WTC11 (cell line): ENCODE data around the gene WIZ.

Experiments used
- ATF1 ChIP-seq: sonication (generic); formaldehyde crosslinking; IDR thresholded peaks from 2 replicates; pipeline ENCODE4 v1.8.1; 2023; ENCODE audit warnings: mild to moderate bottlenecking, moderate library complexity, missing genetic modification reagents
- JUN ChIP-seq: sonication (generic); formaldehyde crosslinking; IDR thresholded peaks from 2 replicates; pipeline ENCODE4 v1.8.0; 2023; ENCODE audit warnings: mild to moderate bottlenecking, missing genetic modification reagents
- KAT7 ChIP-seq: sonication (generic); formaldehyde crosslinking; IDR thresholded peaks from 2 replicates; pipeline ENCODE4 v1.8.1; 2023; ENCODE audit warnings: missing genetic modification reagents, mild to moderate bottlenecking, borderline replicate concordance
- TCF7 ChIP-seq: sonication (generic); formaldehyde crosslinking; IDR thresholded peaks from 2 replicates; pipeline ENCODE4 v1.8.0; 2022; ENCODE audit warnings: mild to moderate bottlenecking, low read depth, missing genetic modification reagents, moderate library complexity
- TEAD4 ChIP-seq: sonication (generic); formaldehyde crosslinking; IDR thresholded peaks from 2 replicates; pipeline ENCODE4 v1.8.0; 2022; ENCODE audit warnings: mild to moderate bottlenecking, missing genetic modification reagents
- ZNF138 ChIP-seq: sonication (generic); formaldehyde crosslinking; conservative IDR thresholded peaks from 2 replicates; pipeline ENCODE4 v1.8.1; 2022; ENCODE audit warnings: mild to moderate bottlenecking, moderate library complexity, missing genetic modification reagents
- TF ChIP-seq, protein P1 (sequence below): sonication (generic); formaldehyde crosslinking; IDR thresholded peaks from 2 replicates; pipeline ENCODE4 v1.8.1; 2023; ENCODE audit warnings: mild to moderate bottlenecking, missing genetic modification reagents
- TF ChIP-seq, protein P2 (sequence below): fragments of 200-600 bp; IDR thresholded peaks from 2 replicates; pipeline ENCODE4 v1.8.0; 2022; ENCODE audit warnings: antibody characterized with exemption
- TF ChIP-seq, protein P3 (sequence below): sonication (generic); formaldehyde crosslinking; IDR thresholded peaks from 2 replicates; pipeline ENCODE4 v1.8.1; 2023; ENCODE audit warnings: mild to moderate bottlenecking, missing genetic modification reagents, moderate library complexity
- TF ChIP-seq, protein P4 (sequence below): sonication (generic); formaldehyde crosslinking; IDR thresholded peaks from 2 replicates; pipeline ENCODE4 v1.8.1; 2022; ENCODE audit warnings: mild to moderate bottlenecking, moderate library complexity, missing genetic modification reagents
- TF ChIP-seq, protein P5 (sequence below): sonication (generic); formaldehyde crosslinking; IDR thresholded peaks from 2 replicates; pipeline ENCODE4 v1.8.0; 2022; ENCODE audit warnings: mild to moderate bottlenecking, missing genetic modification reagents
- TF ChIP-seq, protein P6 (sequence below): sonication (generic); formaldehyde crosslinking; IDR thresholded peaks from 2 replicates; pipeline ENCODE4 v1.8.1; 2023; ENCODE audit warnings: mild to moderate bottlenecking, moderate library complexity, missing genetic modification reagents

DNA sequence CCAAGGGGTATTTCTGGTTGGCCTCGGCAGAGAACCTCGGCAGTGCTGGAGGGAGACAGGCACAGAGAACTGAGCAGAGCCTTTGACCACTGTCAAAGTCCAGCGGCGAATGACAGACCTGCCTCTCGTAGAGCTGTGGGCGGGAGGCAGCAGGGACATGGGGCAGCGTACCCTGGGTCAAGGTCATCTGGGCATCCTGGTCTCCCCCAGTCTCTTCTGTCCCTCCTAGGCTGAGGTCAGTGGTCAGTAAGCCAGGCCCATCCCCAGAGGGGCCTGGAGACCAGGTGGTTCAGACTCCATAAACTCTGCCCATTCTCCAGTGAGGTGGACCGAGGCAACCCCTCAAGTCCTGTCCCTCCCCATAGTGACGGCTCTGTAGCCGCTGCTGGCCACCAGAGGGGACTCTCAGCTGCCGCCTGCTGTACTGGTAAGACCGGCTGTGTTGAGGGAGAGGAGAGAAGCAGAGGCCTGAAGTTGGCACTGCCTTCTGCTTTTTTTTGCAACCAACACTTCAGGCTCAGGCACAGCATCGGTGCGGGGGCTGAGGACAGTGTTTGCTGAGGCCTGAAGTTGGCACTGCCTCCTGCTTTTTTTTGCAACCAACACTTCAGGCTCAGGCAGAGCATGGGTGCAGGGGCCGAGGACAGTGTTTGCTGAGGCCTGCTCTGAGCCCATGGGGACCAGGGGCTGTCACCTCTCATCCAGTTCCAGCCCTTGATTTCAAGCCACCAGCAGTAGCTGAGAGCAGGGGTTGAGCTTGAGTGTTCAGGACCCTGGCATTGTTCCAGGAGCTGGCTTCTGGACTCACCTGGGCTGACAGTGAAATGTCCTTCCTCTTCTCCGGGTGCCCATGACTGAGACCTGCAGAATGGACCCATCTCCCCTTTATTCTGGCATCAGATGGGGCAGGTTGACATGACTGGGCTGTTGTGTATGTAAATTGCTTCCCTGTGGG is 29.9 kb upstream of the WIZ start, which contains the start of gene PGLYRP2:
- TF ChIP-seq, protein P1, sequence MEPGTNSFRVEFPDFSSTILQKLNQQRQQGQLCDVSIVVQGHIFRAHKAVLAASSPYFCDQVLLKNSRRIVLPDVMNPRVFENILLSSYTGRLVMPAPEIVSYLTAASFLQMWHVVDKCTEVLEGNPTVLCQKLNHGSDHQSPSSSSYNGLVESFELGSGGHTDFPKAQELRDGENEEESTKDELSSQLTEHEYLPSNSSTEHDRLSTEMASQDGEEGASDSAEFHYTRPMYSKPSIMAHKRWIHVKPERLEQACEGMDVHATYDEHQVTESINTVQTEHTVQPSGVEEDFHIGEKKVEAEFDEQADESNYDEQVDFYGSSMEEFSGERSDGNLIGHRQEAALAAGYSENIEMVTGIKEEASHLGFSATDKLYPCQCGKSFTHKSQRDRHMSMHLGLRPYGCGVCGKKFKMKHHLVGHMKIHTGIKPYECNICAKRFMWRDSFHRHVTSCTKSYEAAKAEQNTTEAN (CRISPR knock-in tag) = no peak
- TF ChIP-seq ATF1 (CRISPR knock-in tag) (no peak), TEAD4 (CRISPR knock-in tag) (no peak), TCF7 (CRISPR knock-in tag) (no peak), JUN (CRISPR knock-in tag) (no peak), KAT7 (CRISPR knock-in tag) (no peak), ZNF138 (no peak)
- TF ChIP-seq, protein P2, sequence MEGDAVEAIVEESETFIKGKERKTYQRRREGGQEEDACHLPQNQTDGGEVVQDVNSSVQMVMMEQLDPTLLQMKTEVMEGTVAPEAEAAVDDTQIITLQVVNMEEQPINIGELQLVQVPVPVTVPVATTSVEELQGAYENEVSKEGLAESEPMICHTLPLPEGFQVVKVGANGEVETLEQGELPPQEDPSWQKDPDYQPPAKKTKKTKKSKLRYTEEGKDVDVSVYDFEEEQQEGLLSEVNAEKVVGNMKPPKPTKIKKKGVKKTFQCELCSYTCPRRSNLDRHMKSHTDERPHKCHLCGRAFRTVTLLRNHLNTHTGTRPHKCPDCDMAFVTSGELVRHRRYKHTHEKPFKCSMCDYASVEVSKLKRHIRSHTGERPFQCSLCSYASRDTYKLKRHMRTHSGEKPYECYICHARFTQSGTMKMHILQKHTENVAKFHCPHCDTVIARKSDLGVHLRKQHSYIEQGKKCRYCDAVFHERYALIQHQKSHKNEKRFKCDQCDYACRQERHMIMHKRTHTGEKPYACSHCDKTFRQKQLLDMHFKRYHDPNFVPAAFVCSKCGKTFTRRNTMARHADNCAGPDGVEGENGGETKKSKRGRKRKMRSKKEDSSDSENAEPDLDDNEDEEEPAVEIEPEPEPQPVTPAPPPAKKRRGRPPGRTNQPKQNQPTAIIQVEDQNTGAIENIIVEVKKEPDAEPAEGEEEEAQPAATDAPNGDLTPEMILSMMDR = no peak
- TF ChIP-seq, protein P3, sequence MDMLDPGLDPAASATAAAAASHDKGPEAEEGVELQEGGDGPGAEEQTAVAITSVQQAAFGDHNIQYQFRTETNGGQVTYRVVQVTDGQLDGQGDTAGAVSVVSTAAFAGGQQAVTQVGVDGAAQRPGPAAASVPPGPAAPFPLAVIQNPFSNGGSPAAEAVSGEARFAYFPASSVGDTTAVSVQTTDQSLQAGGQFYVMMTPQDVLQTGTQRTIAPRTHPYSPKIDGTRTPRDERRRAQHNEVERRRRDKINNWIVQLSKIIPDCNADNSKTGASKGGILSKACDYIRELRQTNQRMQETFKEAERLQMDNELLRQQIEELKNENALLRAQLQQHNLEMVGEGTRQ (CRISPR knock-in tag) = no peak
- TF ChIP-seq, protein P4, sequence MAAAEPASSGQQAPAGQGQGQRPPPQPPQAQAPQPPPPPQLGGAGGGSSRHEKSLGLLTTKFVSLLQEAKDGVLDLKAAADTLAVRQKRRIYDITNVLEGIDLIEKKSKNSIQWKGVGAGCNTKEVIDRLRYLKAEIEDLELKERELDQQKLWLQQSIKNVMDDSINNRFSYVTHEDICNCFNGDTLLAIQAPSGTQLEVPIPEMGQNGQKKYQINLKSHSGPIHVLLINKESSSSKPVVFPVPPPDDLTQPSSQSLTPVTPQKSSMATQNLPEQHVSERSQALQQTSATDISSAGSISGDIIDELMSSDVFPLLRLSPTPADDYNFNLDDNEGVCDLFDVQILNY (CRISPR knock-in tag) = no peak
- TF ChIP-seq, protein P5, sequence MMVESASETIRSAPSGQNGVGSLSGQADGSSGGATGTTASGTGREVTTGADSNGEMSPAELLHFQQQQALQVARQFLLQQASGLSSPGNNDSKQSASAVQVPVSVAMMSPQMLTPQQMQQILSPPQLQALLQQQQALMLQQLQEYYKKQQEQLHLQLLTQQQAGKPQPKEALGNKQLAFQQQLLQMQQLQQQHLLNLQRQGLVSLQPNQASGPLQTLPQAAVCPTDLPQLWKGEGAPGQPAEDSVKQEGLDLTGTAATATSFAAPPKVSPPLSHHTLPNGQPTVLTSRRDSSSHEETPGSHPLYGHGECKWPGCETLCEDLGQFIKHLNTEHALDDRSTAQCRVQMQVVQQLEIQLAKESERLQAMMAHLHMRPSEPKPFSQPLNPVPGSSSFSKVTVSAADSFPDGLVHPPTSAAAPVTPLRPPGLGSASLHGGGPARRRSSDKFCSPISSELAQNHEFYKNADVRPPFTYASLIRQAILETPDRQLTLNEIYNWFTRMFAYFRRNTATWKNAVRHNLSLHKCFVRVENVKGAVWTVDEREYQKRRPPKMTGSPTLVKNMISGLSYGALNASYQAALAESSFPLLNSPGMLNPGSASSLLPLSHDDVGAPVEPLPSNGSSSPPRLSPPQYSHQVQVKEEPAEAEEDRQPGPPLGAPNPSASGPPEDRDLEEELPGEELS (CRISPR knock-in tag) = no peak
- TF ChIP-seq, protein P6, sequence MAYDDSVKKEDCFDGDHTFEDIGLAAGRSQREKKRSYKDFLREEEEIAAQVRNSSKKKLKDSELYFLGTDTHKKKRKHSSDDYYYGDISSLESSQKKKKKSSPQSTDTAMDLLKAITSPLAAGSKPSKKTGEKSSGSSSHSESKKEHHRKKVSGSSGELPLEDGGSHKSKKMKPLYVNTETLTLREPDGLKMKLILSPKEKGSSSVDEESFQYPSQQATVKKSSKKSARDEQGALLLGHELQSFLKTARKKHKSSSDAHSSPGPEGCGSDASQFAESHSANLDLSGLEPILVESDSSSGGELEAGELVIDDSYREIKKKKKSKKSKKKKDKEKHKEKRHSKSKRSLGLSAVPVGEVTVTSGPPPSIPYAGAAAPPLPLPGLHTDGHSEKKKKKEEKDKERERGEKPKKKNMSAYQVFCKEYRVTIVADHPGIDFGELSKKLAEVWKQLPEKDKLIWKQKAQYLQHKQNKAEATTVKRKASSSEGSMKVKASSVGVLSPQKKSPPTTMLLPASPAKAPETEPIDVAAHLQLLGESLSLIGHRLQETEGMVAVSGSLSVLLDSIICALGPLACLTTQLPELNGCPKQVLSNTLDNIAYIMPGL (CRISPR knock-in tag) = no peak
